DMS79 (cell line): ENCODE measurements around the gene PCDHA4.
"Not testable (repeated sequence)": the region's sequence is repeated elsewhere in the genome, so short reads cannot be mapped to it uniquely, and the experiment has no call there.

ENCODE experiments used
- DNase-seq: peaks from one replicate; lab custom pipeline; 2025; lab: John Stamatoyannopoulos, UW

PCDHA4 gene

DNA sequence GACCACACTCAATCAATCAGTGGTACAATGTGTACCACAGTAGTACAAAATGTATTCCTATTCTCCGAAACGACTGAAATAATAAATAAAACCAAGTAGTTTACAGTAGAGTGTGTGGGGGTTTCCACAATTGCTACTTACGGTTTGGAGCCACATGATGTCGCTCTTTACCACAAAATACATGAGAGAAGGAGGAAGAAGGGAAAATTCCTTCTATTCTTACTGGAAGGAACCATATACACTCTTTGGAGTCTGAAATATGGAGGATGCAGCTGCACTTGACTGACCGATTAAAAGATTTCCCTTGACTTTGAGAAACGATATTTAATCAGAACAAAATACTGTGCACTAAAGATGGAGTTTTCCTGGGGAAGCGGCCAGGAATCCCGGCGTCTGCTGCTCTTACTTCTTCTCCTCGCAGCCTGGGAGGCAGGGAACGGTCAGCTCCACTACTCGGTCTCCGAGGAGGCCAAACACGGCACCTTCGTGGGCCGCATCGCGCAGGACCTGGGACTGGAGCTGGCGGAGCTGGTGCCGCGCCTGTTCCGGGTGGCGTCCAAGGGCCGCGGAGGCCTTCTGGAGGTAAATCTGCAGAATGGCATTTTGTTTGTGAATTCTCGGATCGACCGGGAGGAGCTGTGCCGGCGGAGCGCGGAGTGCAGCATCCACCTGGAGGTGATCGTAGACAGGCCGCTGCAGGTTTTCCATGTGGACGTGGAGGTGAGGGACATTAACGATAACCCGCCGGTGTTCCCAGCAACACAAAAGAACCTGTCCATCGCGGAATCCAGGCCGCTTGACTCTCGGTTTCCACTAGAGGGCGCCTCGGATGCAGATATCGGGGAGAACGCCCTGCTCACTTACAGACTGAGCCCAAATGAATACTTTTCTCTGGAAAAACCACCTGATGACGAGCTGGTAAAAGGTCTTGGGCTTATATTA is at the start of gene PCDHA4:
PCDHA4 (plus strand) TSS at position 235 of the 942 bp plus-strand sequence.
- no peak for DNase-seq

DNA sequence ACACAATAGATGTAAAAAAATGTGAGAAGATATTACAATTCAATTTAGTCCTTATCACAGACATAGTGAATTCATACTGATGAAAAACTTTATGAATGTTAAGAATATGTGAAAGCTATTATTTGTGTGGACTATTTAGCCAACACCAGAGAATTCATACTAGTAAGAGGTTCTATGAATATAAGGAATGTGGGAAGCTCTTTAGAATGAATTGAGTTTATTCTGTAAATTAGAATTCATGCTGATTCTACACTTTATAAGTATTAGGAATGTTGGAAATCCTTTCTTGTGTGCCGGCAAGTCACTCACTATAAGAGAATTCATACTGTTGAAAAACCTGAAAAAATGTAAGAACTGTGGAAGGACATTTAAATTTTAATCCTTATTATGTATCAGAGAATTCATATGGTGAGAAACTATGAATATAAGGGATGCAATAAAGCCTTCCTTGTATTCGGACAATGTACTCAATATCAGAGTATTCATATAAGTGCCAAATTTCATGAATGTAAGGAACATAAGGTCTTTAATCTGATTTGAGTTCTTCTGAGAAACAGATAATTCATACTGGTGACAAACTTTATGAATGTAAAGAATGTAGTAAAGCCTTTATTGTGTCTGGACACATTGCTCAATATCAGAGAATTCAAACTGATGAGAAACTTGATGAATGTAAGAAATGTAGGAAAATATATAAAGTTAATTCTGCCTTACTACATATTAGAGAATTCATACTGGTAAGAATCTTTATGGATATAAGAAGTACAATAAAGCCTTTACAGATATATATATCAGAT is 42.5 kb upstream of the PCDHA4 start:
- no peak for DNase-seq

DNA sequence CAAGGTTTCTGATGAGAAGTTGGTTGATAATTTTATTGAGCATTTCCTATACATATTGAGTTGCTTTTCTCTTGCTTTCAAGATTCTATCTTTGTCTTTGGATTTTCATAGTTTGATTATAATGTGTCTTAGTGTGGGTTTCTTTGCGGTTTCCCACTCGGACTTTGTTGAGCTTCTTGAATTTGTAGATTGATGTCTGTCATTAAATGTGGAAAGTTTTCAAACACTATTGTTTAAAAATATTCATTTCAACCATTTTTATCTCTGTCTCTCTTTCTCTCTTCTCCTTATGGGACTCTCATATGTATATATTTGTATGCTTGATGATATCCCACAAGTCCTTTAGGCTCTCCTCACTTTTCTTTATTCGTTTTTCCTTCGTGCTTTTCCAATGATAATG is 39.4 kb upstream of the PCDHA4 start:
- no peak for DNase-seq

DNA sequence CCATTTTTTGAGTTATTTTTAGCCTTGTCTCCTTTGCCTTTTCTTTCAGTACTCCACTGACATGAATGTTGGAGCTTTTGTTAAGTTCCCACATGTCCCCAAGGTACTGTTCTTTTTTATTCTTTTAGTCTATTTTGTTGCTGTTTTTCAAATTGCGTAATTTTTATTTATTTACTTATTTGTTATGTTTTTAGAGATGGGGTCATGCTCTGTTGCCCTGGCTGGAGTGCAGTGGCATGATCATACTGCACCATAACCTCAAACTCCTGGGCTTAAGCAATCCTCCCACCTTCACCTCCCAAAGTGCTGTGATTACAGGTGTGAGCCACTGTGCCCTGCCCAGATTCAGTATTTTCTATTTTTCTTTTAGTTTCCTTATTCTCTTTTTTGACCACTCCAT is 26.4 kb upstream of the PCDHA4 start:
- no peak for DNase-seq

DNA sequence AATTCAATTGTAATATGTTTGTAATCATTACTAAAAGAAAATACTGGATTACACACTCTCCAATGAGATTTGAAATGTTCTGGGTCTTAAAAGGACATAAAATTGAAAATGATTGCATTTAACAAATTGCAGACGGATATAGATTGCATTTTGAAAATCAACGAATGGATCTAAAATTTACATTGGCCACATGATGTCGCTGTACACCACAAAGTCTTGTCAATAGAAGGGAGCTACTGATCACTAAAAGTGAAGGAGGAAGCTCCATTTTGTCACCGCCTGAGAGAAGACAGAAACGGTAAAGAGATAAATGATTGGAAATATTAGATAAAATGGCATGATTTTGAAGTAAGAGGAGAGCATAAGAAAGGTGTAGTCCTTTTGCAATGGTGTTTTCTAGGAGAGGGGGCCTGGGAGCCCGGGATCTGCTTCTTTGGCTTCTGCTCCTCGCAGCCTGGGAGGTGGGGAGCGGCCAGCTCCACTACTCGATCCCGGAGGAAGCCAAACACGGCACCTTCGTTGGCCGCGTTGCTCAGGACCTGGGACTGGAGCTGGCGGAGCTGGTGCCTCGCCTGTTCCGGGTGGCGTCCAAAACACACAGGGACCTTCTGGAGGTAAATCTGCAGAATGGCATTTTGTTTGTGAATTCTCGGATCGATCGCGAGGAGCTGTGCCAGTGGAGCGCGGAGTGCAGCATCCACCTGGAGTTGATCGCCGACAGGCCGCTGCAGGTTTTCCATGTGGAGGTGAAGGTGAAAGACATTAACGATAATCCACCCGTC is 20.8 kb upstream of the PCDHA4 start, which contains the start of gene PCDHA1:
PCDHA1 (plus strand) TSS at position 236 of the 782 bp plus-strand sequence.
- no peak for DNase-seq

DNA sequence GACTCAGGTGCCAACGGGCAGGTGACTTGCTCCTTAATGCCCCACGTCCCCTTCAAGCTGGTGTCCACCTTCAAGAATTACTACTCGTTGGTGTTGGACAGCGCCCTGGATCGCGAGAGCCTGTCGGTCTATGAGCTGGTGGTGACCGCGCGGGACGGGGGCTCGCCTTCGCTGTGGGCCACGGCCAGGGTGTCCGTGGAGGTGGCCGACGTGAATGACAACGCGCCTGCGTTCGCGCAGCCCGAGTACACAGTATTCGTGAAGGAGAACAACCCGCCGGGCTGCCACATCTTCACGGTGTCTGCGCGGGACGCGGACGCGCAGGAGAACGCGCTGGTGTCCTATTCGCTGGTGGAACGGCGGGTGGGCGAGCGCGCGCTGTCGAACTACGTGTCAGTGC is 19.4 kb upstream of the PCDHA4 start:
- DNase-seq: not testable (repeated sequence)

DNA sequence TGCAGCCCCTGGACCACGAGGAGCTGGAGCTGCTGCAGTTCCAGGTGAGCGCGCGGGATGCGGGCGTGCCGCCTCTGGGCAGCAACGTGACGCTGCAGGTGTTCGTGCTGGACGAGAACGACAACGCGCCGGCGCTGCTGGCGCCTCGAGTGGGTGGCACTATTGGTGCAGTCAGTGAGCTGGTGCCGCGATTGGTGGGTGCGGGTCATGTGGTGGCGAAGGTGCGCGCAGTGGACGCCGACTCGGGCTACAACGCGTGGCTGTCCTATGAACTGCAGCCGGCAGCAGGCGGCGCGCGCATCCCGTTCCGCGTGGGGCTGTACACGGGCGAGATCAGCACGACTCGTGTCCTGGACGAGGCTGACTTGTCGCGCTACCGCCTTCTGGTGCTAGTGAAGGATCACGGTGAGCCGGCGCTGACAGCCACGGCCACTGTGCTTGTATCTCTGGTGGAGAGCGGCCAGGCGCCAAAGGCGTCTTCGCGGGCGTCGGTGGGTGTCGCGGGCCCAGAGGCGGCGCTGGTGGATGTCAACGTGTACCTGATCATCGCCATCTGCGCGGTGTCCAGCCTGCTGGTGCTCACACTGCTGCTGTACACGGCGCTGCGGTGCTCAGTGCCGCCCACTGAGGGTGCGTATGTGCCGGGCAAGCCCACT is 18.9 kb upstream of the PCDHA4 start:
- DNase-seq: not testable (repeated sequence)

DNA sequence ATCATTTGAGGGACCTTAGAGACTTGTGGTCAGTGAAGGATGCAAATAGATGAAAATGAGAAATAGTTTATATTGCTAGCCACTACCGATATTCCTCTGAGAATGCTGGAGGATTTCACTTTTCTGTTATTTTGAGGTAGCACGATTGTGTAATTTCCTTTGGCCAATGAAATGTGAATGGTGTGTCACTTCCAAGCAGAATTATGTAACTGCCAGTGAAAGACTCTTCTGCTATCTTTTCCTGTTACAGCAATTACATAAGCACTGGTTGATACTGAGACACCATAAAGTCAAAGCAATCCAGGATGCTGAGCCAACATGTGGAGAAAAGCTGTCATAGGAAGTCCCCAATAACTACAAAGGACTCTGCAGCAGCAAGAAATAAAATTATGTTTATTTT is 15.8 kb upstream of the PCDHA4 start:
- no peak for DNase-seq

DNA sequence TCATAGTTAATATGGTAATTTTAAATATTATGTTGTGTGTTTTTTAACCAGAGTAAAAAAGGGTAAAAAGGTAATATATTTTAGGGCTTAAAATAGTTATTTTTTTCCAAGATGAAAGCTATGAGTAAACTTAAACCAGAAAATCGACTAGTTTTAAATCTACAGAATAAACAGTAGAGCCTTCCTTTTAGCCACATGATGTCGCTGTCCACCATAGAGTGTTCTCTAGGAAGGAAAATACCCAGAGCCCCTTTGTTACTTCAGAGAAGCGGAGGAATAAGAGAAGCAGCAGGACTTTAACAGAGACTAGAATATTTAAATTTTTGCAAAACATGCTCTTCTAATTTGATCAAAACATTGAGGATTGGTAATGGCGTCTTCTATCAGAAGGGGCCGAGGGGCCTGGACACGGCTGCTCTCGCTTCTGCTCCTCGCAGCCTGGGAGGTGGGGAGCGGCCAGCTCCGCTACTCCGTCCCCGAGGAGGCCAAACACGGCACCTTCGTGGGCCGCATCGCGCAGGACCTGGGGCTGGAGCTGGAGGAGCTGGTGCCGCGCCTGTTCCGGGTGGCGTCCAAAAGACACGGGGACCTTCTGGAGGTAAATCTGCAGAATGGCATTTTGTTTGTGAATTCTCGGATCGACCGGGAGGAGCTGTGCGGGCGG is 12.1 kb upstream of the PCDHA4 start, which contains the start of gene PCDHA2:
PCDHA2 (plus strand) TSS at position 258 of the 664 bp plus-strand sequence.
- no peak for DNase-seq

DNA sequence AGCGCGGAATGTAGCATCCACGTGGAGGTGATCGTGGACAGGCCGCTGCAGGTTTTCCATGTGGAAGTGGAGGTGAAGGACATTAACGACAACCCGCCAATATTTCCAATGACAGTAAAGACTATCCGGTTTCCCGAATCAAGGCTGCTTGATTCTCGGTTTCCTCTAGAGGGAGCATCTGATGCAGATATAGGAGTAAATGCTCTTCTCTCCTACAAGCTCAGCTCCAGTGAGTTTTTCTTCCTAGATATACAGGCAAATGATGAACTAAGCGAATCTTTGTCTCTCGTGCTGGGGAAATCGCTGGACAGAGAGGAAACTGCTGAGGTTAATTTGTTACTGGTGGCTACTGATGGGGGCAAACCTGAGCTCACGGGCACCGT is 11.6 kb upstream of the PCDHA4 start:
- no peak for DNase-seq

DNA sequence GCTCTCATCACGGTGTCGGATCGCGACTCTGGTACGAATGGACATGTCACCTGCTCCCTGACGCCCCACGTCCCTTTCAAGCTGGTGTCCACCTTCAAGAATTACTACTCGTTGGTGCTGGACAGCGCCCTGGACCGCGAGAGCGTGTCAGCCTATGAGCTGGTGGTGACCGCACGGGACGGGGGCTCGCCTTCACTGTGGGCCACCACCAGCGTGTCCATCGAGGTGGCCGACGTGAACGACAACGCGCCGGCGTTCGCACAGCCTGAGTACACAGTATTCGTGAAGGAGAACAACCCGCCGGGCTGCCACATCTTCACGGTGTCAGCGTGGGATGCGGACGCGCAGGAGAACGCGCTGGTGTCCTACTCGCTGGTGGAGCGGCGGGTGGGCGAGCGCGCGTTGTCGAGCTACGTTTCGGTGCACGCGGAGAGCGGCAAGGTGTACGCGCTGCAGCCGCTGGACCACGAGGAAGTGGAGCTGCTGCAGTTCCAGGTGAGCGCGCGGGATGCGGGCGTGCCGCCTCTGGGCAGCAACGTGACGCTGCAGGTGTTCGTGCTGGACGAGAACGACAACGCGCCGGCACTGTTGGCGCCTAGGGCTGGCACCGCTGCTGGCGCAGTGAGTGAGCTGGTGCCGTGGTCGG is 10.7 kb upstream of the PCDHA4 start:
- DNase-seq: not testable (repeated sequence)

DNA sequence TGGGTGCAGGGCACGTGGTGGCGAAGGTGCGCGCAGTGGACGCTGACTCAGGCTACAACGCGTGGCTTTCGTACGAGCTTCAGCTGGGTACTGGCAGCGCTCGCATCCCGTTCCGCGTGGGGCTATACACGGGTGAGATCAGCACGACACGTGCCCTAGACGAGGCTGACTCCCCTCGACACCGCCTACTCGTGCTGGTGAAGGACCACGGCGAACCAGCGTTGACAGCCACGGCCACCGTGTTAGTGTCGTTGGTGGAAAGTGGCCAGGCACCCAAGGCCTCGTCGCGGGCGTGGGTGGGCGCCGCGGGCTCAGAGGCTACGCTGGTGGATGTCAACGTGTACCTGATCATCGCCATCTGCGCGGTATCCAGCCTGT is 10.2 kb upstream of the PCDHA4 start:
- no peak for DNase-seq

DNA sequence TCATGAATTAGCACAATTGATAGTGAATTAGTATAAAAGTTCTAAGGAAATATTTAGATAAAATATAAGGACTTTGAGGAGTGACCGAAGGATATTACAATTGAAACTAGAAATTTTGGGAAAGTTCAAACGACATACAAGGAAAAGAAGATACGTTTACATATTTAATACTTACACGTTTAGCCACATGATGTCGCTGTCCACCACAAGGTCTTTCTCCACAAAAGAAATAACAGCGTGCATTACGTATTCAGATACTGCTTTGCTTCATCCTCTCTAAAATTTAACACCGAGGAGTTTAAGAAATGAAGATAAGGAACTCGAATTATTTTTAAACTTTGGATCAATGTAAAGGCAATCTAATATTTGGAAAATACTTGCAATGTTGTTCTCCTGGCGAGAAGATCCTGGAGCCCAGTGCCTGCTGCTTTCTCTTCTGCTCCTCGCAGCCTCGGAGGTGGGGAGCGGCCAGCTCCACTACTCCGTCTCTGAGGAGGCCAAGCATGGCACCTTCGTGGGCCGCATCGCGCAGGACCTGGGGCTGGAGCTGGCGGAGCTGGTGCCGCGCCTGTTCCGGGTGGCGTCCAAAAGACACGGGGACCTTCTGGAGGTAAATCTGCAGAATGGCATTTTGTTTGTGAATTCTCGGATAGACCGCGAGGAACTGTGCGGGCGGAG is 5.9 kb upstream of the PCDHA4 start, which contains the start of gene PCDHA3:
PCDHA3 (plus strand) TSS at position 242 of the 678 bp plus-strand sequence.
- DNase-seq: no peak

DNA sequence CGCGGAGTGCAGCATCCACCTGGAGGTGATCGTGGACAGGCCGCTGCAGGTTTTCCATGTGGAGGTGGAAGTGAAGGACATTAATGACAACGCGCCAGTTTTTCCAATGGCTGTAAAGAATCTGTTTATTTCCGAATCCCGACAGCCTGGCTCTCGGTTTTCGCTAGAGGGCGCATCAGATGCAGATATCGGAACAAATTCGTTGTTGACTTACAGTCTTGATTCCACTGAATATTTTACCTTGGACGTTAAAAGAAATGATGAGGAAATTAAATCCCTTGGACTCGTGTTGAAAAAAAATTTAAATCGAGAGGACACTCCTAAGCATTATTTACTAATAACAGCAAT is 5.4 kb upstream of the PCDHA4 start:
- DNase-seq: no peak

DNA sequence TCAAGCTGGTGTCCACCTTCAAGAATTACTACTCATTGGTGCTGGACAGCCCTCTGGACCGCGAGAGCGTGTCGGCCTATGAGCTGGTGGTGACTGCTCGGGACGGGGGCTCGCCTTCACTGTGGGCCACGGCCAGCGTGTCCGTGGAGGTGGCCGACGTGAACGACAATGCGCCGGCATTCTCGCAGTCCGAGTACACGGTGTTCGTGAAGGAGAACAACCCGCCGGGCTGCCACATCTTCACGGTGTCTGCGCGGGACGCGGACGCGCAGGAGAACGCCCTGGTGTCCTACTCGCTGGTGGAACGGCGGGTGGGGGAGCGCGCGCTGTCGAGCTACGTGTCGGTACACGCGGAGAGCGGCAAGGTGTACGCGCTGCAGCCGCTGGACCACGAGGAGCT is 4.5 kb upstream of the PCDHA4 start:
- DNase-seq: not testable (repeated sequence)

DNA sequence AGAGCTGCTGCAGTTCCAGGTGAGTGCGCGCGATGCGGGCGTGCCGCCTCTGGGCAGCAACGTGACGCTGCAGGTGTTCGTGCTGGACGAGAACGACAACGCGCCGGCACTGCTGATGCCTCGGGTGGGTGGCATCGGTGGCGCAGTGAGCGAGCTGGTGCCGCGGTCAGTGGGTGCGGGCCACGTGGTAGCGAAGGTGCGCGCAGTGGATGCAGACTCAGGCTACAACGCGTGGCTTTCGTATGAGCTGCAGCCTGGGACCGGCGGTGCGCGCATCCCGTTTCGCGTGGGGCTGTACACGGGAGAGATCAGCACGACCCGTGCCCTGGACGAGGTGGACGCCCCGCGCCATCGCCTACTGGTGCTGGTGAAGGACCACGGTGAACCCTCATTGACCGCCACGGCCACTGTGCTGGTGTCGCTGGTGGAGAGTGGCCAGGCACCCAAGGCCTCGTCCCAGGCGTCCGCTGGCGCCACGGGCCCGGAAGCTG is 4.0 kb upstream of the PCDHA4 start:
- no peak for DNase-seq

DNA sequence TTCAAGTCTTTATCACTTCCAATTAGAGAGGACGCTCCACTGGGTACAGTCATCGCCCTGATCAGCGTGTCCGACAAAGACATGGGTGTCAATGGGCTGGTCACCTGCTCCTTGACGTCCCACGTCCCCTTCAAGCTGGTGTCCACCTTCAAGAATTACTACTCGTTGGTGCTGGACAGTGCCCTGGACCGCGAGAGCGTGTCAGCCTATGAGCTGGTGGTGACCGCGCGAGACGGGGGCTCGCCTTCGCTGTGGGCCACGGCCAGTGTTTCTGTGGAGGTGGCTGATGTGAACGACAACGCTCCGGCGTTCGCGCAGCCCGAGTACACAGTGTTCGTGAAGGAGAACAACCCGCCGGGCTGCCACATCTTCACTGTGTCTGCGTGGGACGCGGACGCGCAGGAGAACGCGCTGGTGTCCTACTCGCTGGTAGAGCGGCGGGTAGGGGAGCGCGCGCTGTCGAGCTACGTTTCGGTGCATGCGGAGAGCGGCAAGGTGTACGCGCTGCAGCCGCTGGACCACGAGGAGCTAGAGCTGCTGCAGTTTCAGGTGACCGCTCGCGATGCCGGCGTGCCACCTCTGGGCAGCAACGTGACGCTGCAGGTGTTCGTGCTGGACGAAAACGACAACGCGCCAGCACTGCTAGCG is 1.5 kb downstream of the PCDHA4 start:
- not testable (repeated sequence) for DNase-seq

DNA sequence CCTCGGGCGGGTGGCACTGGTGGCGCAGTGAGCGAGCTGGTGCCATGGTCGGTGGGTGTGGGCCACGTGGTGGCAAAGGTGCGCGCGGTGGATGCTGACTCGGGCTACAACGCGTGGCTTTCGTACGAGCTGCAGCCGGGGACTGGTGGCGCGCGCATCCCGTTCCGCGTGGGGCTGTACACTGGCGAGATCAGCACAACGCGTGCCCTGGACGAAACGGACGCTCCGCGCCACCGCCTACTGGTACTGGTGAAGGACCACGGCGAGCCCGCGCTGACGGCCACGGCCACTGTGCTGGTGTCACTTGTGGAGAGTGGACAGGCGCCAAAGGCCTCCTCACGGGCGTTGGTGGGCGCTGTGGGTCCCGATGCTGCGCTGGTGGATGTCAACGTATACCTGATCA is 2.0 kb downstream of the PCDHA4 start:
- DNase-seq: no peak
